H1 (cell line): Measurements from ENCODE around the gene LITAF.

ENCODE experiments used
- BCL11A ChIP-seq, 2 experiments: IDR thresholded peaks; one replicate each; pipeline ENCODE4 v1.6.1; 2011; ENCODE audit warnings: low read depth in 2 of 2, low read length in 2 of 2, mild to moderate bottlenecking in 2 of 2
- CHD2 ChIP-seq: IDR thresholded peaks from 2 replicates; pipeline ENCODE4 v1.6.1; 2012; ENCODE audit warnings: low read length, improper control_type of control experiment
- EZH2 ChIP-seq: fragments of 200-600 bp; sonication (generic); IDR thresholded peaks from 2 replicates; pipeline ENCODE4 v1.7.1; 2012; ENCODE audit warnings: low read depth, mild to moderate bottlenecking, moderate library complexity, low read length, inconsistent platforms; ENCODE audit not compliant: severe bottlenecking
- GTF2F1 ChIP-seq: IDR thresholded peaks from 2 replicates; pipeline ENCODE4 v1.6.1; 2012; ENCODE audit warnings: low read depth, low read length, improper control_type of control experiment, borderline replicate concordance
- POLR2A ChIP-seq, 2 experiments: IDR thresholded peaks; 1 replicate in 1 of 2; 2 replicates in 1 of 2; pipeline ENCODE4 v1.6.1; 2011; ENCODE audit warnings: low read depth in 2 of 2, low read length in 2 of 2, mild to moderate bottlenecking in 2 of 2; ENCODE audit errors: control extremely low read depth in 1 of 2
- POLR2AphosphoS5 ChIP-seq: IDR thresholded peaks from 2 replicates; pipeline ENCODE4 v1.6.1; 2011; ENCODE audit warnings: low read depth, low read length
- RAD21 ChIP-seq, 2 experiments: IDR thresholded peaks in 1 of 2; conservative IDR thresholded peaks in 1 of 2; 2 replicates each; pipeline ENCODE4 v1.6.1; 2011; ENCODE audit warnings: low read depth in 2 of 2, low read length in 2 of 2, improper control_type of control experiment in 1 of 2, inconsistent platforms in 1 of 2, mild to moderate bottlenecking in 1 of 2, moderate library complexity in 1 of 2
- SIX5 ChIP-seq: IDR thresholded peaks from 2 replicates; pipeline ENCODE4 v1.6.1; 2011; ENCODE audit warnings: mild to moderate bottlenecking, low read depth, low read length
- SRF ChIP-seq: IDR thresholded peaks from 2 replicates; pipeline ENCODE4 v1.6.1; 2011; ENCODE audit warnings: mild to moderate bottlenecking, low read depth, low read length, moderate library complexity
- TF ChIP-seq, protein P1 (sequence below), 3 experiments: IDR thresholded peaks; 1 replicate in 2 of 3; 2 replicates in 1 of 3; pipeline versions ENCODE4 v1.5.1 to v1.6.1; 2011; ENCODE audit warnings: low read length in 3 of 3, mild to moderate bottlenecking in 3 of 3, inconsistent platforms in 2 of 3, low read depth in 1 of 3, moderate library complexity in 1 of 3; ENCODE audit not compliant: insufficient read depth in 1 of 3; ENCODE audit errors: control extremely low read depth in 1 of 3
- TF ChIP-seq, protein P2 (sequence below): IDR thresholded peaks from 2 replicates; pipeline ENCODE4 v1.6.1; 2012; ENCODE audit warnings: inconsistent platforms

GRCh38 chr16:11582157-11582814 is 4.4 kb downstream of the LITAF start:
- TF ChIP-seq GTF2F1 (no peak), POLR2A (IDR thresholded peaks at IDR 0.05; ENCODE audit: control extremely low read depth in 1 of 2, low read depth in 2 of 2, low read length in 2 of 2) (no peak), EZH2 (no peak), RAD21 (IDR thresholded peaks at IDR 0.05 in 1 of 2, conservative IDR thresholded peaks at IDR 0.05 in 1 of 2; ENCODE audit: low read depth in 2 of 2, low read length in 2 of 2) (no peak), SIX5 (no peak), CHD2 (no peak), BCL11A (IDR thresholded peaks at IDR 0.05; ENCODE audit: low read depth in 2 of 2, low read length in 2 of 2) (no peak), SRF (no peak), POLR2AphosphoS5 (no peak)
- TF ChIP-seq, protein P1, sequence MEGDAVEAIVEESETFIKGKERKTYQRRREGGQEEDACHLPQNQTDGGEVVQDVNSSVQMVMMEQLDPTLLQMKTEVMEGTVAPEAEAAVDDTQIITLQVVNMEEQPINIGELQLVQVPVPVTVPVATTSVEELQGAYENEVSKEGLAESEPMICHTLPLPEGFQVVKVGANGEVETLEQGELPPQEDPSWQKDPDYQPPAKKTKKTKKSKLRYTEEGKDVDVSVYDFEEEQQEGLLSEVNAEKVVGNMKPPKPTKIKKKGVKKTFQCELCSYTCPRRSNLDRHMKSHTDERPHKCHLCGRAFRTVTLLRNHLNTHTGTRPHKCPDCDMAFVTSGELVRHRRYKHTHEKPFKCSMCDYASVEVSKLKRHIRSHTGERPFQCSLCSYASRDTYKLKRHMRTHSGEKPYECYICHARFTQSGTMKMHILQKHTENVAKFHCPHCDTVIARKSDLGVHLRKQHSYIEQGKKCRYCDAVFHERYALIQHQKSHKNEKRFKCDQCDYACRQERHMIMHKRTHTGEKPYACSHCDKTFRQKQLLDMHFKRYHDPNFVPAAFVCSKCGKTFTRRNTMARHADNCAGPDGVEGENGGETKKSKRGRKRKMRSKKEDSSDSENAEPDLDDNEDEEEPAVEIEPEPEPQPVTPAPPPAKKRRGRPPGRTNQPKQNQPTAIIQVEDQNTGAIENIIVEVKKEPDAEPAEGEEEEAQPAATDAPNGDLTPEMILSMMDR (IDR thresholded peaks at IDR 0.05; ENCODE audit: control extremely low read depth in 1 of 3, insufficient read depth in 1 of 3, low read depth in 1 of 3, low read length in 3 of 3): no peak
- TF ChIP-seq, protein P2, sequence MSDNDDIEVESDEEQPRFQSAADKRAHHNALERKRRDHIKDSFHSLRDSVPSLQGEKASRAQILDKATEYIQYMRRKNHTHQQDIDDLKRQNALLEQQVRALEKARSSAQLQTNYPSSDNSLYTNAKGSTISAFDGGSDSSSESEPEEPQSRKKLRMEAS: no peak
